Chondrocyte (in vitro differentiated cells): ENCODE data around the gene ADAM12. TPM values are rescaled to one million over a fixed set of nuclear protein-coding genes. Genes with fewer than 3 reads are reported as not detected.
A peak's percentile ranks its signal among the peaks of the same experiment; 100 is the strongest.

Experiments
- DNase-seq: peaks from one replicate; pipeline ENCODE4 v3.0.0; 2021; ENCODE audit warnings: mixed read lengths, low spot score
- H3K27ac Mint-ChIP-seq: one replicate; pipeline ENCODE4 v1.8.0; 2021; ENCODE audit warnings: mild to moderate bottlenecking, moderate library complexity, mixed read lengths; ENCODE audit not compliant: unreplicated experiment
- H3K27me3 Mint-ChIP-seq: 2 replicates; pipeline ENCODE4 v1.8.0; 2021; ENCODE audit warnings: low read depth, mixed read lengths
- H3K36me3 Mint-ChIP-seq: 2 replicates; pipeline ENCODE4 v1.8.0; 2021; ENCODE audit warnings: low read depth, mixed read lengths
- H3K4me1 Mint-ChIP-seq: 2 replicates; pipeline ENCODE4 v1.8.0; 2021; ENCODE audit warnings: low read depth, mild to moderate bottlenecking, mixed read lengths
- H3K4me3 Mint-ChIP-seq: one replicate; pipeline ENCODE4 v1.8.0; 2021; ENCODE audit warnings: mild to moderate bottlenecking, moderate library complexity, mixed read lengths; ENCODE audit not compliant: unreplicated experiment
- H3K9me3 Mint-ChIP-seq: 2 replicates; pipeline ENCODE4 v1.8.0; 2021; ENCODE audit warnings: low read depth, mixed read lengths
- CTCF ChIP-seq: fragments of 200-600 bp; sonication (generic); IDR thresholded peaks from 2 replicates; pipeline ENCODE4 v1.5.0; 2021; ENCODE audit warnings: antibody characterized with exemption, mild to moderate bottlenecking, moderate library complexity
- total RNA-seq: library from RNA; stranded (reverse); gene quantifications from 3 replicates; pipeline ENCODE4 v1.2.1, GENCODE V29; 2021

Gene ADAM12
- total RNA-seq, 1 donor from 2014 or later = 175 TPM

GRCh38 chr10:126083009-126083408, 305.3 kb downstream of the ADAM12 start:
- Mint-ChIP-seq H3K27ac (peak overlapping the region; percentile 27), H3K4me1 (peaks cover 43% of the 10 kb centered on the region), H3K9me3 (no peaks in the 10 kb centered on the region), H3K27me3 (no peaks in the 10 kb centered on the region), H3K4me3 (no peak overlapping the region), H3K36me3 (peaks cover 10% of the 10 kb centered on the region)
- DNase-seq = no peak
- no peak for TF ChIP-seq CTCF

- Mint-ChIP-seq H3K9me3 (peaks cover 4% of the 10 kb centered on the region), H3K4me1 (peaks cover 36% of the 10 kb centered on the region), H3K36me3 (peaks cover 14% of the 10 kb centered on the region), H3K27me3 (no peaks in the 10 kb centered on the region), H3K27ac (peak overlapping the region; percentile 96), H3K4me3 (no peak overlapping the region)
- no peak for TF ChIP-seq CTCF
- DNase-seq = no peak
Measured at GRCh38 chr10:126081841-126082466, 306.3 kb downstream of the ADAM12 start.

GRCh38 chr10:126080879-126081411, 307.3 kb downstream of the ADAM12 start:
- peaks cover 15% of the 10 kb centered on the region for H3K36me3 Mint-ChIP-seq
- TF ChIP-seq CTCF = no peak
- H3K27me3 Mint-ChIP-seq = no peaks in the 10 kb centered on the region
- peaks cover 10% of the 10 kb centered on the region for H3K9me3 Mint-ChIP-seq
- H3K4me1 Mint-ChIP-seq = peaks cover 40% of the 10 kb centered on the region
- H3K4me3 Mint-ChIP-seq = peak overlapping the region; percentile 43
- DNase-seq = no peak
- H3K27ac Mint-ChIP-seq = peak overlapping the region; percentile 96

GRCh38 chr10:126080291-126080825, 307.9 kb downstream of the ADAM12 start:
- Mint-ChIP-seq H3K27ac (peak overlapping the region; percentile 96), H3K4me3 (no peak overlapping the region), H3K27me3 (no peaks in the 10 kb centered on the region), H3K4me1 (peaks cover 41% of the 10 kb centered on the region), H3K9me3 (peaks cover 10% of the 10 kb centered on the region), H3K36me3 (peaks cover 11% of the 10 kb centered on the region)
- DNase-seq = no peak
- no peak for TF ChIP-seq CTCF

- peaks cover 39% of the 10 kb centered on the region for H3K4me1 Mint-ChIP-seq
- no peak for DNase-seq
- no peak overlapping the region for H3K27ac Mint-ChIP-seq
- peaks cover 14% of the 10 kb centered on the region for H3K36me3 Mint-ChIP-seq
- TF ChIP-seq CTCF = no peak
- no peaks in the 10 kb centered on the region for H3K27me3 Mint-ChIP-seq
- no peak overlapping the region for H3K4me3 Mint-ChIP-seq
- H3K9me3 Mint-ChIP-seq = peaks cover 10% of the 10 kb centered on the region
Measured at GRCh38 chr10:126075009-126075408, 313.3 kb downstream of the ADAM12 start.
